CD4-positive, alpha-beta T cell treated with Interferon alpha-2 for 1 hour (primary cell): ENCODE results near the gene STK31.
"Not testable (repeated sequence)": the region's sequence is repeated elsewhere in the genome, so short reads cannot be mapped to it uniquely, and the experiment has no call there.

Source experiments
- DNase-seq, 2 donors: peaks; one replicate each; pipeline ENCODE4 v3.0.0-alpha.2; 2020 to 2022

Gene STK31

DNA sequence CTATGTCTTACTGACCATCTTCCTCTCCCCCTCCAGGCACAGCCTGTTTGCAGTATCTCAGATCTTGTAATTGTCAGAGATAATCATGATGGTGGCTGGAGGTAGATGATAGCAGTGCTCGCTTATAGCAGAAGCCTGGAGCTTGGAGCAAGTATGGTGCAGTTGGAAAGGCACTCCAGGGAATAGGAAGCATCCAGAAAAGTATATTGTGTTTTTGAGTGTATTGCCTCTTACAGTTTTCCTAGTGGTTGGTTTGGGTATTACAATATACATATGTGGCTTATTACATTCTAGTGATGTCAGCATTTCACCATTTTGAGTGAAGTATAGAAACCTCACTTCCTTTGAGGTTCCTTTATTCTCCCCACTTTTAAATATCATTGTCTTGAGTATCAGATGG lies 101.5 kb downstream of the STK31 start:
- DNase-seq = no peak

DNA sequence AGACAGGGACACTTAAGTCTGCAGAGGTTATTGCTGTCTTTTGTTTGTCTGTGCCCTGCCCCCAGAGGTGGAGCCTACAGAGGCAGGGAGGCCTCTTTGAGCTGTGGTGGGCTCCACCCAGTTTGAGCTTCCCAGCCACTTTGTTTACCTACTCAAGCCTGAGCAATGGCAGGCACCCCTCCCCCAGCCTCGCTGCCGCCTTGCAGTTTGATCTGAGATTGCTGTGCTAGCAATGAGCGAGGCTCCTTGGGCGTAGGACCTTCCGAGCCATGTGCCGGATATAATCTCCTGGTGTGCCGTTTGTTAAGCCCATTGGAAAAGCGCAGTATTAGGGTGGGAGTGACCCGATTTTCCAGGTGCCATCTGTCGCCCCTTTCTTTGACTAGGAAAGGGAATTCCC lies 118.1 kb downstream of the STK31 start:
- not testable (repeated sequence) for DNase-seq

DNA sequence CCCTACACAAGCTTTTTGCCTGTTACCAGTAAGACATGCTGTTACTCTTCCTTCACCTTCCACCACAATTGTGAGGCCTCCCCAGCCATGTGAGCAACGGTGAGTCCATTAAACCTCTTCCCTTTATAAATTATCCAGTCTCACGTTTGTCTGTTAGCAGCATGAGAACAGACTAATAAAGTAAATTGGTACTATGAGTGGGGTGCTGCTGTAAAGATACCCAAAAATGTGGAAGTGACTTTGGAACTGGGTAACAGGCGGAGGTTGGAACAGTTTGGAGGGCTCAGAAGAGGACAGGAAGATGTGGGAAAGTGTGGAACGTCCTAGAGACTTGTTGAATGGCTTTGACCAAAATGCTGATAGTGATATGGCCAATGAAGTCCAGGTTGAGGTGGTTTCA lies 122.7 kb downstream of the STK31 start:
- not testable (repeated sequence) for DNase-seq

DNA sequence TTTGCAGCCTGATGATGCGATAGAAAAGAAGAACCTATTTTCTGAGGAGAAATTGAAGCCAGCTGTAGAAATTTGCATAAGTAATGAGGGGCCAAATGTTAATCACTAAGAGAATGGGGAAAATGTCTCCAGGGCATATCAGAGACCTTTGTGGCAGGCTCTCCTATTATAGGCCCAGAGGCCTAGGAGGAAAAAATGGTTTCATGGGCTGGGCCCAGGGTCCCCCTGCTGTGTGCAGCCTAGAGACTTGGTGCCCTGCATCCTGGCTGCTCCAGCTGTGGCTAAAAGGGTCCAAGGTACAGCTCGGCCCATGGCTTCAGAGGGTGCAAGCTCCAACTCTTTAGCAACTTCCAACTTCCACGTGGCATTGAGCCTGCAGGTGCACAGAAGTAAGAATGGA lies 123.4 kb downstream of the STK31 start:
- no peak for DNase-seq

DNA sequence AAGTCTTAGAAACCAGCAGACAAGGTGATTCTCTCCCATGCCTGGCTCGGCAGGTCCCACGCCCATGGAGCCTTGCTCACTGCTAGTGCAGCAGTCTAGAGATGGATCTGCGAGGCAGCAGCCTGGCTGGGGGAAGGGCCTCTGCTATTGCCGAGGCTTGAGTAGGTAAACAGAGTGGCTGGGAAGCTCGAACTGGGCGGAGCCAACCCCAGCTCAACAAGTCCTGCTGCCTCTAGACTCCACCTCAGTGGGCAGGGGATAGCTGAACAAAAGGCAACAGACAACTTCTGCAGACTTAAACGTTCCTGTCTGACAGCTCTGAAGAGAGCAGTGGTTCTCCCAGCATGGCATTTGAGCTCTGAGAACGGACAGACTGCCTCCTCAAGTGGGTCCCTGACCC lies 134.8 kb downstream of the STK31 start:
- DNase-seq = not testable (repeated sequence)

DNA sequence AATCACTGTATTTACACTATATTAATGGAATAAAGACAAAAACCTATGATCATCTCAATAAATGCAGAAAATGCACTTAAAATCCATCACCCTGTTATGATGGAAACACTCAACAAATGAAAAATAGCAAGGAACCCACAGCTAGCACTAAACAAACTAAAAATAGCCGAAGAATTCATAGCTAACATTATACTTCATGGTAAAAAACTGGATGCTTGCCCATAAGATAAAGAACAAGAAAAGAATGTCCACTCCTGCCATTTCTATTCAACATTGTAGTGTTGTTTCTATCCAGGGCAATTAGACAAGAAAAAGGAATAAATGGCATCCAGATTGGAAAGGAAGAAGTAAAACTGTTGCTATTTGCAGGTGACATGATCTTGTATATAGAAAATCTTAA lies 142.1 kb downstream of the STK31 start:
- DNase-seq = no peak

DNA sequence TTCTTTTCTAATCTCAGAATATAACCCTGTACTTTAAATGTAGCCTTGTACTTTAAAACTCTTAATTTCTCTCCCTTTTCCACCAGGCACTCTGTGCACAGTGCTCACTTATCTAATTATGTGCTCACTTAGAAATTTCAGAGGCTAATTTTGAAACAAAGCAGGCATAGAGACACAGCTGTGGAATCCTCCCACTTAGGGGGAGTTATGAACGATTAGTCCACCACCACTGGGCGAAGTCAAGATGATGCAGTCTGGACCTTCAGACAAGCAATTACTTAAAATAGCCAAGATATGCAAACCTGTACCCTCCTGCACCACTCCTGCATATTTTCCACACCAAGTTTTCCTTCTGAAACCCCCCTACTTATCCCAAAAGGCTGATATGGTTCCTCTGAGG lies 143.0 kb downstream of the STK31 start:
- no peak for DNase-seq

DNA sequence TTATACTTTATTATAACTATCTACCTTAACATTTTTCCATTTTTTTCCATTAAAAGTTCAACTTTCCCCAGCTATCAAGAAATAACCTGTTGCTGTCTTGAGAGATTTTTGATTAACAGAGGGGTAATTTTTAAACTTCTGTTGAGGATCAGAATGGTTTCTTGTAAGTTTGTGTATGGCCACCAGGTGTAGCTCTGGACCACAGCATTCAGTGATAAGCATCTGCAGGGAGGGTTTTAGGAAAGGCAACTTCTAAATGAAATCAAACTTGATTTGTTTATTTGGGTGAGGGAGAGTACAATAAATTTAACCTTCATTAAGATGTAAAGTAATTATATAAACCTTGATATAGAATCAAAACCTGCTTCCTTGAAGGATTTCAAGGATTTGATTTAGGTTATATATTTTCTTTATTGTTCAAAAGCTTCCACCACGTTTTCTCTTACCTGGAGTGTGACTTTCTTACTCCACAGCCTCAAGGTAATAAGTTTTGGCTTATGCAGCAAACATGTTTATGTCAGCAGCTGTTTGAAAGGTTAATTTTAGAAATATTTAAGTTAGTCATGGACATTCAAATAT lies 153.3 kb downstream of the STK31 start:
- peak in 1 of 2 donors; percentile 25 for DNase-seq

DNA sequence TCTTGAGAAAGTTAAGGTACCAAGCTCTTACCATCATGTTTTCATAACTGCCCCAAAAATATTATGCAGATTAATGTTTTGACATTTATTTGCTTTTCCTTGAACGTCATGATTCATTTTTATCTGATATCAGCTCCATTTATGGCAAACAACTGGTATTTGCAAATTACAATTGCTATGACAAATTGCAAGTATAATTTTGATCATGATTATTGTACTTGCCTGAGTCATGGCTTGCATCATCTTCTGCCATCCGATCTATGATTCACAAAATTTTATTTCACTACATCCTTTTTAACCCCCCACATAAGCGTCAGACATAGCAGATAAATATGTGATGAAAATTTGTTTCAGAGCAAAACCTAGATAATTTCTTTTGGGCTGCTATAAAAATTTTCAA lies 155.0 kb downstream of the STK31 start:
- DNase-seq = no peak

DNA sequence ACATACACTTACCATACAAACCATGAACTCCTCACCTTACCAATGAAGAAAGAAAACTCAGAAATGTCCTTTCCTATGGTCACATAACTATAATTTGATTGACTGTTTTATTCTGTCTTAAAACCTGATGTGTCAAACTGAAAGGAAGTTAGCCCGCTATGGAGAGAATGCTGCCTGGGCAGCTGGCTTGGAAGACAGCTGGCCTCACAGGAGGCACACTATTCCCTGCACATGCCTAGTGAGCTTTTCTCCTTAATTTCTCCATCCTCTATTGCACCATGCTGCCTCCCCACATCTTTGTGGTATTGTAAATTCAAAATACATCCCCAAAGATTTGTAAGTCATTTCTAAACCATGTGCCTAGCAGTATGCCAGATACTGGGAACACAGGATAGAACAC lies 163.3 kb downstream of the STK31 start:
- DNase-seq = no peak

DNA sequence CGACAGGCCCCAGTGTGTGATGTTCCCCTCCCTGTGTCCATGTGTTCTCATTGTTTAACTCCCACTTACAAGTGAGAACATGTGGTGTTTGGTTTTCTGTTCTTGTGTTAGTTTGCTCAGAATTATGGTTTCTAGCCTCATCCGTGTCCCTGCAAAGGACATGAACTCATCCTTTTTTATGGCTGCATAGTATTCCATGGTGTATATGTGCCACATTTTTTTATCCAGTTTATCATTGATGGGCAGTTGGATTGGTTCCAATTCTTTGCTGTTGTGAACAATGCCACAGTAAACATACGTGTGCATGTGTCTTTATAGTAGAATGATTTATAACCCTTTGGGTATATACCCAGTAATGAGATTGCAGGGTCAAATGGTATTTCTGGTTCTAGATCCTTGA lies 166.5 kb downstream of the STK31 start:
- not testable (repeated sequence) for DNase-seq
